Lower lobe of right lung (tissue), 2 donors: ENCODE results near the gene PDE4C. TPM values are rescaled to one million over a fixed set of nuclear protein-coding genes. Genes with fewer than 3 reads are reported as not detected.

Experiments used
- ATAC-seq, 2 donors: fragments of 200-7000 bp; cut with Tn5 transposase; one replicate each; pipeline ENCODE4 v1.9.1; 2020 to 2022; ENCODE audit warnings: mild to moderate bottlenecking in 2 of 2, moderate library complexity in 2 of 2
- DNase-seq: peaks from one replicate; pipeline ENCODE4 v3.0.0-alpha.2; 2020
- H3K27ac ChIP-seq: fragments of 200-600 bp; one replicate; pipeline ENCODE4 v1.8.0; 2022
- H3K27me3 ChIP-seq: fragments of 200-600 bp; one replicate; pipeline ENCODE4 v1.8.0; 2022; ENCODE audit warnings: low read depth
- H3K36me3 ChIP-seq: fragments of 200-600 bp; one replicate; pipeline ENCODE4 v1.8.0; 2022; ENCODE audit warnings: mild to moderate bottlenecking
- H3K4me1 ChIP-seq: fragments of 200-600 bp; one replicate; pipeline ENCODE4 v1.8.0; 2022
- H3K4me3 ChIP-seq: fragments of 200-600 bp; one replicate; pipeline ENCODE4 v1.8.0; 2022; ENCODE audit warnings: mild to moderate bottlenecking
- H3K9me3 ChIP-seq: fragments of 200-600 bp; one replicate; pipeline ENCODE4 v1.8.0; 2022
- intact Hi-C: fragments of 100-400 bp; cut with DNase I; formaldehyde crosslinking; loops from one replicate; pipeline ENCODE4 v1.11.0; 2022
- total RNA-seq: library from RNA; stranded (reverse); fragmentation: NEBNext Ultra II Directional; extraction: Animal tissue kit (Norgen Biotek cat#: 25700); gene quantifications from one replicate; pipeline ENCODE4 v1.2.1, GENCODE V29; 2021
- TF ChIP-seq, protein P1 (sequence below): fragments of 200-600 bp; IDR thresholded peaks from one replicate; pipeline ENCODE4 v1.8.0; 2022; ENCODE audit warnings: antibody characterized with exemption, mild to moderate bottlenecking
- donor health status: DM: no; HTN: yes; CAD: no; lungs with severe emphysema.

PDE4C gene
- total RNA-seq, 1 donor from 2014 or later = 9.6 TPM

DNA sequence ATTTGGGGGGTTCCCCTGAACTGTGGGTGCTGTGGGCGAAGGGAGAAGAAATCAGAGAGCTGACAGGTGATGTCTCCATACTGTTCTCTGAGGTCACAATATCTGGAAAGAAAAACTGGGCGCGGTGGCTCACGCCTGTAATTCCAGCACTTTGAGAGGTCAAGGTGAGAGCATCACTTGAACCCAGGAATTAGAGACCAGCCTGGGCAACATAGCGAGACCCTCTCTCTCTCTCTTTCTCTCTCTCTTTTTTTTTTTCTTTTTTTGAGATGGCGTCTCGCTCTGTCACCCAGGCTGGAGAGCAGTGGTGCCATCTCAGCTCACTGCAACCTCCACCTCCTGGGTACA lies 26.1 kb upstream of the PDE4C start:
- H3K36me3 ChIP-seq = peaks cover 7% of the 10 kb centered on the region
- no peak overlapping the region for H3K27ac ChIP-seq
- H3K9me3 ChIP-seq = no peaks in the 10 kb centered on the region
- H3K4me3 ChIP-seq = no peak overlapping the region
- intact Hi-C loops = loop anchor here (10.0 kb wide), 1 partner anchor 48 kb away; the partner anchor contains the start of gene RAB3A
- ATAC-seq = no peak
- peaks cover 20% of the 10 kb centered on the region for H3K4me1 ChIP-seq
- TF ChIP-seq, protein P1, sequence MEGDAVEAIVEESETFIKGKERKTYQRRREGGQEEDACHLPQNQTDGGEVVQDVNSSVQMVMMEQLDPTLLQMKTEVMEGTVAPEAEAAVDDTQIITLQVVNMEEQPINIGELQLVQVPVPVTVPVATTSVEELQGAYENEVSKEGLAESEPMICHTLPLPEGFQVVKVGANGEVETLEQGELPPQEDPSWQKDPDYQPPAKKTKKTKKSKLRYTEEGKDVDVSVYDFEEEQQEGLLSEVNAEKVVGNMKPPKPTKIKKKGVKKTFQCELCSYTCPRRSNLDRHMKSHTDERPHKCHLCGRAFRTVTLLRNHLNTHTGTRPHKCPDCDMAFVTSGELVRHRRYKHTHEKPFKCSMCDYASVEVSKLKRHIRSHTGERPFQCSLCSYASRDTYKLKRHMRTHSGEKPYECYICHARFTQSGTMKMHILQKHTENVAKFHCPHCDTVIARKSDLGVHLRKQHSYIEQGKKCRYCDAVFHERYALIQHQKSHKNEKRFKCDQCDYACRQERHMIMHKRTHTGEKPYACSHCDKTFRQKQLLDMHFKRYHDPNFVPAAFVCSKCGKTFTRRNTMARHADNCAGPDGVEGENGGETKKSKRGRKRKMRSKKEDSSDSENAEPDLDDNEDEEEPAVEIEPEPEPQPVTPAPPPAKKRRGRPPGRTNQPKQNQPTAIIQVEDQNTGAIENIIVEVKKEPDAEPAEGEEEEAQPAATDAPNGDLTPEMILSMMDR = no peak
- no peak for DNase-seq
- no peaks in the 10 kb centered on the region for H3K27me3 ChIP-seq

DNA sequence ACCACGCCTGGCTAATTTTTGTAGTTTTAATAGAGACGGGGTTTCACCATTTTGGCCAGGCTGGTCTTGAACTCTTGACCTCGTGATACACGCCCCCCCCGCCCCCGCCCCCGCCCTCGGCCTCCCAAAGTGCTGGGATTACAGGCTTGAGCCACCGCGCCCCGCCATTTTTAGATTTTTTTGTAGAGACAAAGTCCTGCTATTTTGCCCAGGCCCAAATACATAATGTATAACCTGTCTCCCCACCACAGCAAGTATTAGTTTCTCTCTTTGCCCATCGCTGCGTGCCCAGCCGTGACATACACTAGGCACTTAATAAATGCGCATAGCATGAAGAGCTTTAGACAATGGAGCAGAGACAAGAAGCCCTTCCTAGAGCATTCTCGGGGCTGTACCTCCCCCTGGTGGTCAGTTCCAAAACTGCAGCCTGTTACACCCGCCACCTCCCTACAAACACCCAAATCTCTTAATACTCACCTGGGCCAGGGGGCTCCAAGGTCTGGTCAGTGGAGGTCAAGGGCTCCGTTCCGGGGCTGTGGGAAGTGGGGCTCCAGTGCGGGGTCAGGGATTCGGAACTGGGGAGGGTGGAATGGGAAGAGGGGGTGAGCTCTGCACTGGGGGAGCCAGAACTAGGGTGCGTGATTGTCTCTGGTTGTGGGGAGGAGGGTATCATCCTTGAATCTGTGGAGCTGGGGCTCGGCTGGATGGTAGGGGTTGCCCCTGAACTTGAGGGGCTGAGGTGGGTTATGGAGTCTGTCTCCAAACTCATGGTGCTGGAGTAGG lies 25.5 kb upstream of the PDE4C start:
- intact Hi-C loops = loop anchor here (10.0 kb wide), 1 partner anchor 47 kb away; the partner anchor contains the start of gene RAB3A
- Histone ChIP-seq H3K36me3 (peaks cover 1% of the 10 kb centered on the region), H3K9me3 (no peaks in the 10 kb centered on the region), H3K4me1 (peaks cover 20% of the 10 kb centered on the region), H3K4me3 (no peak overlapping the region), H3K27me3 (no peaks in the 10 kb centered on the region), H3K27ac (no peak overlapping the region)
- DNase-seq = peak; percentile 69
- ATAC-seq = peak; percentile 52 to 63
- TF ChIP-seq, protein P1 = peak; percentile 94

DNA sequence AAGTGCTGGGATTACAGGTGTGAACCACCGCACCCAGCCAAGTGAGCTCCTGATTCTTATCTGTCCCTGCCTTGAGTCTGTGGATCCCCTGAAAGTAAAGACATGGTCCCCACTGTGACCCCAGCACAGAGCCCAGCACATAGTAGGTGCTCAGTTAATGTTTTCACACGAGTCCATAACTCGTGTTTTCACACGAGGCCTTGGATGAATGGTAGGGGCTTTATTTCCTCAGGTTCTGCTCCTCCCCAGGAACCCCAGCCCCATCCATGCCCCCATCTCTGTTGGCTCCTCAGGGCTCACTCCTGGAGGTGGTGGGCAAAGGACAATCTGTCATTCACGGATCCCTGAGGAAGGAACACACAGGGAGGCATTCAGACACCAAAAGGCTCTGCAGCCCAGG lies 23.6 kb upstream of the PDE4C start:
- intact Hi-C loops = loop anchor here (10.0 kb wide), 1 partner anchor 45 kb away; the partner anchor contains the start of gene RAB3A

DNA sequence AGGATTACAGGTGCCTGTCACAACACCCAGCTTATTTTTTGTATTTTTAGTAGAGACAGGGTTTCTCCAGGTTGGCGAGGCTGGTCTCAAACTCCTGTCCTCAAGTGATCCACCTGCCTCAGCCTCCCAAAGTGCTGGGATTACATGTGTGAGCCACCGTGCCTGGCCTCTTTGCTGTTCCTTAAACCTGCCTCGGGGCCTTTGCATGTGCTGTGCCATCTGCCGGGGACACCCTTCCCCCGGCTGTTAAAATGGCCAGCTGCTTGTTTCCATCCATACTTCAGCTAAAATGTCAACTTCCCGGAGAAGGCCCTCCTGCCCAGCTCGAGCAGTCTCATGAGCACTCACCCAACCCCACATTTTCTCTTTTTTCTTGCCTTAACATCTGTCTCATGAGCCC lies 19.1 kb upstream of the PDE4C start:
- H3K36me3 ChIP-seq = no peaks in the 10 kb centered on the region
- DNase-seq = no peak
- ATAC-seq = no peak
- no peaks in the 10 kb centered on the region for H3K27me3 ChIP-seq
- H3K4me1 ChIP-seq = no peaks in the 10 kb centered on the region
- no peaks in the 10 kb centered on the region for H3K9me3 ChIP-seq
- no peak overlapping the region for H3K4me3 ChIP-seq
- TF ChIP-seq, protein P1 = no peak
- H3K27ac ChIP-seq = no peak overlapping the region
- intact Hi-C loops = no loop called here

More for the DNA sequence above, 23.6 kb upstream of the PDE4C start:
- no peaks in the 10 kb centered on the region for H3K27me3 ChIP-seq
- TF ChIP-seq, protein P1 = no peak
- peaks cover 18% of the 10 kb centered on the region for H3K4me1 ChIP-seq
- H3K4me3 ChIP-seq = no peak overlapping the region
- no peak for ATAC-seq
- no peaks in the 10 kb centered on the region for H3K36me3 ChIP-seq
- no peaks in the 10 kb centered on the region for H3K9me3 ChIP-seq
- H3K27ac ChIP-seq = no peak overlapping the region
- DNase-seq = no peak

DNA sequence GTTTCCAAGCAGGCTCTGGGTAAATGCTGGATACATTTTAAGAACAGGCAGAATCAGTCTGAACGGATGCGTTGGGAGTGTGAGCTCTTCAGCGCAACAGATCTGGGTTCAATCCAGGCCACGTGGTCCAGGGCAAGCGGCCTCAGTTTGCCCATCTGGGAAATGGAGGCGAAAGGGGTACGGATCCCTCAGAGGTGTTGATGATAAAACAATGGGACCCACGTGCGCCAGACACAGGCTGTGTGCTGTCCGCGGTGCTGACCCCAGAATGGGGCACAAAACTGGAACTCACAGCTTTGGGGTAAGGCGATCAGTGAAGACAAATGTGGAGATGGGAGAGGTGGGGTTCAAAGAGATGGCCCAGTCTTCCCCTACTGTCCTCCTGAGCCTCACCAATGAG lies 13.1 kb upstream of the PDE4C start:
- H3K36me3 ChIP-seq = no peaks in the 10 kb centered on the region
- intact Hi-C loops = no loop called here
- no peak overlapping the region for H3K27ac ChIP-seq
- no peak for ATAC-seq
- no peaks in the 10 kb centered on the region for H3K9me3 ChIP-seq
- no peaks in the 10 kb centered on the region for H3K4me1 ChIP-seq
- H3K4me3 ChIP-seq = no peak overlapping the region
- peaks cover 10% of the 10 kb centered on the region for H3K27me3 ChIP-seq
- TF ChIP-seq, protein P1 = no peak
- DNase-seq = no peak
